RKO (cell line): ENCODE measurements around the gene BMP2.

Source experiments
- DNase-seq: peaks from one replicate; pipeline ENCODE4 v3.0.0-alpha.2; 2016; ENCODE audit warnings: low spot score

BMP2 gene

GRCh38 chr20:6768228-6769140, 998 bp downstream of the BMP2 start:
- no peak for DNase-seq

GRCh38 chr20:6769903-6770785, 2.7 kb downstream of the BMP2 start:
- DNase-seq: no peak

GRCh38 chr20:6770786-6771100, 3.3 kb downstream of the BMP2 start:
- DNase-seq: no peak

- DNase-seq: no peak
Observed at GRCh38 chr20:6780433-6781190, 13.1 kb downstream of the BMP2 start.

- no peak for DNase-seq
Observed at GRCh38 chr20:6783752-6784151, 16.3 kb downstream of the BMP2 start.

- no peak for DNase-seq
Observed at GRCh38 chr20:6784210-6784631, 16.7 kb downstream of the BMP2 start.

GRCh38 chr20:6784767-6785166, 17.3 kb downstream of the BMP2 start:
- DNase-seq: no peak

- DNase-seq: no peak
Observed at GRCh38 chr20:6786548-6786947, 19.1 kb downstream of the BMP2 start.

GRCh38 chr20:6792789-6793188, 25.3 kb downstream of the BMP2 start:
- no peak for DNase-seq

GRCh38 chr20:6802227-6802626, 34.7 kb downstream of the BMP2 start:
- no peak for DNase-seq

GRCh38 chr20:6806275-6806674, 38.8 kb downstream of the BMP2 start:
- no peak for DNase-seq

- DNase-seq: no peak
Observed at GRCh38 chr20:6811262-6812035, 44.0 kb downstream of the BMP2 start.

GRCh38 chr20:6812530-6812929, 45.0 kb downstream of the BMP2 start:
- DNase-seq: no peak

- DNase-seq: no peak
Observed at GRCh38 chr20:6814945-6815344, 47.5 kb downstream of the BMP2 start.

GRCh38 chr20:6818033-6818808, 50.7 kb downstream of the BMP2 start:
- DNase-seq: no peak

- no peak for DNase-seq
Observed at GRCh38 chr20:6819599-6819998, 52.1 kb downstream of the BMP2 start.

- peak; percentile 14 for DNase-seq
Observed at GRCh38 chr20:6824401-6824800, 56.9 kb downstream of the BMP2 start.

GRCh38 chr20:6827472-6827871, 60.0 kb downstream of the BMP2 start:
- DNase-seq: no peak

GRCh38 chr20:6828794-6829423, 61.4 kb downstream of the BMP2 start:
- peak; percentile 77 for DNase-seq

- peak; percentile 7 for DNase-seq
Observed at GRCh38 chr20:6829510-6830116, 62.1 kb downstream of the BMP2 start.
